HG02840 (cell line): ENCODE results near the gene VDR.

Source experiments
- ATAC-seq: cut with Tn5 transposase; IDR thresholded peaks from one replicate; pipeline ENCODE4 v1.9.1; 2021; ENCODE audit warnings: mild to moderate bottlenecking, moderate library complexity, moderate number of reproducible peaks; ENCODE audit not compliant: unreplicated experiment, low FRiP score

The VDR gene

GRCh38 chr12:47904713-47905709, at the start of gene VDR:
TSS of gene VDR (minus strand) at chr12:47904994. CDS start at chr12:47879113, 25,881 bp downstream.
- ATAC-seq, result peak; percentile 66

- ATAC-seq, result no peak
Observed at GRCh38 chr12:47954058-47954457, 49.3 kb upstream of the VDR start.

- ATAC-seq, result no peak
Observed at GRCh38 chr12:47950856-47951468, 46.2 kb upstream of the VDR start.

GRCh38 chr12:47949441-47950341, 44.9 kb upstream of the VDR start:
- ATAC-seq, result no peak

GRCh38 chr12:47947341-47947740, 42.5 kb upstream of the VDR start:
- no peak for ATAC-seq

- ATAC-seq, result no peak
Observed at GRCh38 chr12:47946413-47947323, 41.9 kb upstream of the VDR start.

- ATAC-seq, result no peak
Observed at GRCh38 chr12:47945341-47945728, 40.5 kb upstream of the VDR start.

GRCh38 chr12:47944685-47945340, 40.0 kb upstream of the VDR start:
- no peak for ATAC-seq

- ATAC-seq, result no peak
Observed at GRCh38 chr12:47943623-47944340, 39.0 kb upstream of the VDR start.

GRCh38 chr12:47942614-47943225, 37.9 kb upstream of the VDR start:
- no peak for ATAC-seq

GRCh38 chr12:47941871-47942613, 37.2 kb upstream of the VDR start:
- ATAC-seq, result no peak

GRCh38 chr12:47941475-47941780, 36.6 kb upstream of the VDR start:
- no peak for ATAC-seq

GRCh38 chr12:47940773-47941474, 36.1 kb upstream of the VDR start:
- ATAC-seq, result no peak

GRCh38 chr12:47939009-47939601, 34.3 kb upstream of the VDR start:
- no peak for ATAC-seq

GRCh38 chr12:47938594-47938993, 33.8 kb upstream of the VDR start:
- no peak for ATAC-seq

GRCh38 chr12:47938093-47938492, 33.3 kb upstream of the VDR start:
- no peak for ATAC-seq

GRCh38 chr12:47935184-47935583, 30.4 kb upstream of the VDR start:
- ATAC-seq, result no peak
